Choroid plexus epithelial cell (primary cell): Measurements from ENCODE around the gene CPN1.

Source experiments
- DNase-seq: peaks from one replicate; pipeline ENCODE4 v3.0.0-alpha.2; 2010; ENCODE audit warnings: low read depth
- H3K4me3 ChIP-seq: 2 replicates; pipeline ENCODE4 v1.5.1; 2011; ENCODE audit warnings: low read depth, mild to moderate bottlenecking, control low read depth, low read length, moderate library complexity
- TF ChIP-seq, protein P1 (sequence below): conservative IDR thresholded peaks from 2 replicates; pipeline ENCODE4 v1.5.1; 2011; ENCODE audit warnings: low read depth, mild to moderate bottlenecking, control low read depth, inconsistent platforms, low read length, moderate library complexity

CPN1 gene

DNA sequence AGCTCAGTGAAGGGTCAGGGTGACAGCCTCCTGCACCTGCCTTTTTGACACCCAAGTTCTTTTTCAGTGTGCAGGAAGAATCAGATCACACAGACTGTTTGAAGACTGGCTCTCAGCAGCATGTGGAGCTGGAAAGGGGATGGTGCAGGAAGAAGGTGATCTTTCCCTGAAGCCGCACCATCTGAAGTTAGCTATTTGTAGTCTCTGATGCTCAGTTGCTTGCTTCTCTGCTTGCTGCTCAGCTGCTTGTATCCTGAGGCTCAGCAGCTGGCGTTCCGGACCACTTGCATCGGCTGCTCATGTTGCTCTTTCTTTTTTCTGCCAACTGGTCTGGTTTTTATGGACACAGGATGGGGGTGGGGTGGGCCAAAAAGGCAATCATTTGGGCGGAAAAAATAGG, 56.1 kb downstream of the CPN1 start:
- no peak for DNase-seq
- TF ChIP-seq, protein P1, sequence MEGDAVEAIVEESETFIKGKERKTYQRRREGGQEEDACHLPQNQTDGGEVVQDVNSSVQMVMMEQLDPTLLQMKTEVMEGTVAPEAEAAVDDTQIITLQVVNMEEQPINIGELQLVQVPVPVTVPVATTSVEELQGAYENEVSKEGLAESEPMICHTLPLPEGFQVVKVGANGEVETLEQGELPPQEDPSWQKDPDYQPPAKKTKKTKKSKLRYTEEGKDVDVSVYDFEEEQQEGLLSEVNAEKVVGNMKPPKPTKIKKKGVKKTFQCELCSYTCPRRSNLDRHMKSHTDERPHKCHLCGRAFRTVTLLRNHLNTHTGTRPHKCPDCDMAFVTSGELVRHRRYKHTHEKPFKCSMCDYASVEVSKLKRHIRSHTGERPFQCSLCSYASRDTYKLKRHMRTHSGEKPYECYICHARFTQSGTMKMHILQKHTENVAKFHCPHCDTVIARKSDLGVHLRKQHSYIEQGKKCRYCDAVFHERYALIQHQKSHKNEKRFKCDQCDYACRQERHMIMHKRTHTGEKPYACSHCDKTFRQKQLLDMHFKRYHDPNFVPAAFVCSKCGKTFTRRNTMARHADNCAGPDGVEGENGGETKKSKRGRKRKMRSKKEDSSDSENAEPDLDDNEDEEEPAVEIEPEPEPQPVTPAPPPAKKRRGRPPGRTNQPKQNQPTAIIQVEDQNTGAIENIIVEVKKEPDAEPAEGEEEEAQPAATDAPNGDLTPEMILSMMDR, result no peak
- no peak overlapping the region for H3K4me3 ChIP-seq

DNA sequence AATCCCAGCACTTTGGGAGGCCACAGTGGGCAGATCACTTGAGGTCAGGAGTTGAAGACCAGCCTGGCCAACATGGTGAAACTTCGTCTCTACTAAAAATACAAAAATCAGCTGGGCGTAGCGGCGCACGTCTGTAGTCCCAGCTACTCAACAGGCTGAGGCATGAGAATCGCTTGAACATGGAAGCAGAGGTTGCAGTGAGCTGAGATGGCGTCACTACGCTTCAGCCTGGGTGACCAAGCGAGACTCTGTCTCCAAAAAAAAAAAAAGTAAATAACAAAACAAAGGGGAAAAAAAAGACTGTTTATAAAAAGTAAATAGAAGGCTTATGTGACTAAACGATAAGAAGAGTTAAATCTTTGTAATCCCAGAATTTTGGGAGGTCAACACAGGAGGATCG, 56.9 kb downstream of the CPN1 start:
- no peak overlapping the region for H3K4me3 ChIP-seq
- TF ChIP-seq, protein P1, result no peak
- DNase-seq, result no peak

DNA sequence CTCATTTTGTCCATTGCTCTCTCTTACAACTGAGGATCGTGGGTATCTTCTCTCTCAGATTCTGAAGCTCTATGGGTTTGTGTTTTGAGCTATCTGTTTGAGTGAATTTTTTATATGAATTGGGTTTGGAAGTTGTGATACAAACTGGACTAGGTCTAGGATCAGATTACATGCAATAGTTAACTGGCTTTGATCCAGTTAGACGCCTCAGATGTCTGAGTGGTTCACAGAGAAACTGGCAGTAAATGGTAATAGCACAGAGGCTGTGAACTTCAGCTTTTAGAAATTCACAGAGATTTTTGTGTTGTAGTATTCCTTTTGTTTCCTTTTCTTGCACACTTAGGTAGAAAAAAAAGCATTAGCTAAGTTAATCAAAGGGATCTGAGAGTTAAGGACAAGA, 59.3 kb downstream of the CPN1 start:
- DNase-seq, result peak; percentile 78
- no peak overlapping the region for H3K4me3 ChIP-seq
- TF ChIP-seq, protein P1, result no peak

DNA sequence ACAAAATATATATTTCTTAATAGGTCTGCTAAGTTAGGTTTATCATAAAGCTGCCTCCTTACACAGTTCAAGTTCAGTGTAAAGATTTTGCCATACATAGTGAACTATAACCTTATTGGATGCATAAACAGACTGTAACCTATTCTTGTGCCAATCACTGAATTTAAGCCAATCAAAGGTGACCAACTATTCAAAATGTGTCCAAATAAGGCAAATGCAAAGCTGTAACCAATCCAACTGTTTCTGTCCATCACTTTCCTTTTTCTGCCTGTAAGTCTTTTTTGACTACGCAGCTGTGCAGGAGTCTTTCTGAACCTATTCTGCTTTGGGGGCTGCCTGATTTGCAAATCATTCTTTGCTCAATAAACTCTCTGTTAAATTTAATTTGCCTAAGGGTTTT, 60.3 kb downstream of the CPN1 start:
- no peak for DNase-seq
- TF ChIP-seq, protein P1, result no peak
- no peak overlapping the region for H3K4me3 ChIP-seq

DNA sequence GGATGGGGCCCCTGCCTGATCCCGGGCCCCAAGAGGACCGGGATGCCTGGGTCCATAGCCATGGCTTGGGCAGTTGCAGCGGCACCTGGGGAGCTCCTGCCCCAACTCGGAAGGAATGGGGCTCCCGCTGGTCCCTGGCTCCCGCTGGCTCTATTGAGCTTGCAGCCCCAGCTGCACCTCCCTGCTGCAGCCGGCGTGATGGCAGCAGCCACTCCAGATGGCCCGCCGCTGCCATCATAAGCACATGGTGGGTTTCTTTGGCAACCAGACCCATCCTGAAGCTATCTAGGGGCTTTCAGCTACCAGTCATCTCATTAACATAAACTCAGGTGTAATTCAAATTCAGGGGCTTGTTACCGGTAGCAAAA, 60.8 kb downstream of the CPN1 start:
- no peak overlapping the region for H3K4me3 ChIP-seq
- DNase-seq, result no peak
- TF ChIP-seq, protein P1, result no peak

DNA sequence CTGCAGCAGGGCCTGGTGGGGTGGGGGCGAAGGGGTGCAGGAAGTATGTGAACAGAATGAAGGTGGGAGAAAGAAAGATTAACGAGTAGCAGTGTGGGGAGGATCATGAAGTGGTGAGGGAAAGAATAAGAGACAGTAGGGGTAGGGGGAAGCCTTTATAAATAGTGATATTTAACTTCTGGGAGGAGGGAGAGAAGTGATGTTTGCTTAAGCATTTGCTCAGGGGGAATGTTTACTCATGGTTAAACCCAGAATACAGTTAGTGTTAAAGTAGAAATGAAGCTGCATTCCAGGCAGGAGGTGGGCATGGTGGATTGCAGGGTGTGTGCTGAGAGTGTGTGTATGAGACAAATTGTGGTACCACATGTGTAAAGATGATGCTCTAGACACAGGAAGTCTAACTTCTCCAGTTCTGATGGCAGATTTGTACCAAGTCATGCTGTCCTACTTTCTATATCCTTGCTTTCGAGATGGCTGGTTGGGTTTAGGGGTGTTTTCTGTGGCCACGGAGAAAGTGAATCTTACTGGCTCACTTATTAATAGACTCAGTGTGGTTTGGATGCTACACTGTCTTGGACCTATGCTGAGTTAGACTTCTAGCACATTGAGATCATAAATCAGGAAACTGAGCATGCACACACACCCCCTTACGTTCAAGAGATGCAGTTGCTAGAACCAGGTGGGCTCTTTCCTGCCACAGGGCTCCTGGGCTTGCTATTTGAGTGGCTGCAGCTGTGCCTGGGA, 61.4 kb downstream of the CPN1 start:
- DNase-seq, result no peak
- H3K4me3 ChIP-seq, result no peak overlapping the region
- TF ChIP-seq, protein P1, result no peak

DNA sequence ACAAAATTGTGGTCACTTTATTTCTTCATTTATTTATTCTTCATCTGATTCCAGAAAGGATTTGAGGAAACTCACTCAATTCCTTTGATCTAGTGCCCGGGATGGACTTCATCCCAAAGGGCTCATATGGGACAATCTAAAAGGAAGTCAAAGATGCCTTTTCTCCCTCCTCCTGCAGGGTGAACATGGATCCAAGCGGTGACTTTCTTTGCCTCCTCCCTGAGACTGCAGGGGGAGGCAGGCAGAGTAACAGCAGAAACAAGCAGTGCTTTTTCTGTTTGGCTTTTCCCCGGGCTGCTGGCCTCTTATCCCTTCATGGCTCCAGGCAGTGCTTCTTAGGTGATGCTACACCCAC, 61.9 kb downstream of the CPN1 start:
- TF ChIP-seq, protein P1, result peak; percentile 30
- DNase-seq, result no peak

More for the DNA sequence above, 61.9 kb downstream of the CPN1 start:
- H3K4me3 ChIP-seq, result no peak overlapping the region
